GM23338 (cell line): ENCODE results near the gene CTXN1. TPM values are rescaled to one million over a fixed set of nuclear protein-coding genes. Genes with fewer than 3 reads are reported as not detected.
A peak's percentile ranks its signal among the peaks of the same experiment; 100 is the strongest.

Source experiments
- ATAC-seq: fragments of 200-7000 bp; cut with Tn5 transposase; 3 replicates; pipeline ENCODE4 v1.9.1; 2020
- DNase-seq: peaks from one replicate; pipeline ENCODE4 v3.0.0-alpha.2; 2015; ENCODE audit warnings: low spot score
- H2AFZ ChIP-seq: fragments of 200-600 bp; sonication (generic); 2 replicates; pipeline ENCODE4 v1.8.0; 2016; ENCODE audit warnings: antibody characterized with exemption, mild to moderate bottlenecking, moderate library complexity
- H3F3A ChIP-seq: fragments of 200-600 bp; sonication (generic); replicated peaks from 2 replicates; pipeline ENCODE4 v1.8.0; 2017; ENCODE audit warnings: antibody characterized with exemption, mixed run types, low read depth
- H3K27ac ChIP-seq: fragments of 200-600 bp; sonication (generic); 2 replicates; pipeline ENCODE4 v1.6.1; 2016; ENCODE audit warnings: low read depth
- H3K27me3 ChIP-seq: fragments of 200-600 bp; sonication (generic); 2 replicates; pipeline ENCODE4 v1.8.0; 2016; ENCODE audit warnings: mild to moderate bottlenecking, mixed run types, moderate library complexity; ENCODE audit not compliant: insufficient read depth
- H3K36me3 ChIP-seq: fragments of 200-600 bp; sonication (generic); 2 replicates; pipeline ENCODE4 v1.8.0; 2016; ENCODE audit warnings: mild to moderate bottlenecking; ENCODE audit not compliant: insufficient read depth
- H3K4me1 ChIP-seq: fragments of 200-600 bp; sonication (generic); 2 replicates; pipeline ENCODE4 v1.8.0; 2016; ENCODE audit warnings: mild to moderate bottlenecking, moderate library complexity; ENCODE audit not compliant: insufficient read depth
- H3K4me2 ChIP-seq: fragments of 200-600 bp; sonication (generic); 2 replicates; pipeline ENCODE4 v1.7.1; 2017; ENCODE audit warnings: mixed run types
- H3K4me3 ChIP-seq: fragments of 200-600 bp; sonication (generic); 2 replicates; pipeline ENCODE4 v1.6.1; 2016; ENCODE audit warnings: mixed run types
- H3K79me2 ChIP-seq: fragments of 200-600 bp; sonication (generic); replicated peaks from 2 replicates; pipeline ENCODE4 v1.8.0; 2017; ENCODE audit warnings: mild to moderate bottlenecking; ENCODE audit not compliant: insufficient read depth
- H3K9me2 ChIP-seq: fragments of 200-600 bp; sonication (generic); 2 replicates; pipeline ENCODE4 v1.8.0; 2017; ENCODE audit not compliant: insufficient read depth
- H4K20me1 ChIP-seq: fragments of 200-600 bp; sonication (generic); replicated peaks from 2 replicates; pipeline ENCODE4 v1.8.0; 2017; ENCODE audit warnings: mild to moderate bottlenecking; ENCODE audit not compliant: insufficient read depth
- H3K27ac Mint-ChIP-seq: 2 replicates; pipeline ENCODE4 v1.8.0; 2020; ENCODE audit warnings: inconsistent platforms, mild to moderate bottlenecking, moderate library complexity, mixed read lengths
- H3K27me3 Mint-ChIP-seq: 3 replicates; pipeline ENCODE4 v1.8.0; 2022; ENCODE audit warnings: low read depth, mild to moderate bottlenecking, moderate library complexity, mixed read lengths, inconsistent platforms; ENCODE audit not compliant: insufficient read depth, poor library complexity
- H3K36me3 Mint-ChIP-seq: 3 replicates; pipeline ENCODE4 v1.8.0; 2021; ENCODE audit warnings: low read depth, mild to moderate bottlenecking, inconsistent platforms, moderate library complexity, mixed read lengths
- H3K4me1 Mint-ChIP-seq: 3 replicates; pipeline ENCODE4 v1.8.0; 2020; ENCODE audit warnings: mild to moderate bottlenecking, inconsistent platforms, mixed read lengths
- H3K4me3 Mint-ChIP-seq: 3 replicates; pipeline ENCODE4 v1.8.0; 2021; ENCODE audit warnings: moderate library complexity, mild to moderate bottlenecking, inconsistent platforms, mixed read lengths
- H3K9me3 Mint-ChIP-seq: 3 replicates; pipeline ENCODE4 v1.8.0; 2020; ENCODE audit warnings: moderate library complexity, mild to moderate bottlenecking, inconsistent platforms, mixed read lengths
- CREB1 ChIP-seq: fragments of 250-450 bp; sonication (Bioruptor Pico); IDR thresholded peaks from 2 replicates; pipeline ENCODE4 v1.5.0; 2020; ENCODE audit warnings: low read depth, mild to moderate bottlenecking, moderate library complexity
- CTCF ChIP-seq, 2 experiments: fragments of 200-600 bp in 1 of 2; sonication (generic) in 1 of 2; conservative IDR thresholded peaks; 2 replicates each; pipeline versions ENCODE4 v1.5.1 to v1.6.1; 2016 to 2017; ENCODE audit warnings: antibody characterized with exemption in 2 of 2, low read depth in 2 of 2, mild to moderate bottlenecking in 2 of 2, moderate library complexity in 1 of 2
- EZH2 ChIP-seq: fragments of 200-600 bp; sonication (generic); IDR thresholded peaks from one replicate; pipeline ENCODE4 v1.8.0; 2017; ENCODE audit warnings: antibody characterized with exemption, mild to moderate bottlenecking, low read depth; ENCODE audit not compliant: unreplicated experiment
- EZH2phosphoT487 ChIP-seq: fragments of 200-600 bp; sonication (generic); IDR thresholded peaks from one replicate; pipeline ENCODE4 v1.8.1; 2018; ENCODE audit warnings: antibody characterized with exemption; ENCODE audit not compliant: unreplicated experiment
- JUNB ChIP-seq: IDR thresholded peaks from one replicate; pipeline ENCODE4 v1.6.1; 2016; ENCODE audit warnings: antibody characterized with exemption; ENCODE audit not compliant: unreplicated experiment
- NANOG ChIP-seq: IDR thresholded peaks from 2 replicates; pipeline ENCODE4 v1.6.1; 2016; ENCODE audit warnings: antibody characterized with exemption, borderline replicate concordance
- POLR2AphosphoS5 ChIP-seq: IDR thresholded peaks from 2 replicates; pipeline ENCODE4 v1.6.1; 2016; ENCODE audit warnings: antibody characterized with exemption, low read depth
- STAT1 ChIP-seq: IDR thresholded peaks from one replicate; pipeline ENCODE4 v1.6.1; 2016; ENCODE audit warnings: antibody characterized with exemption; ENCODE audit not compliant: unreplicated experiment
- ZNF114 ChIP-seq: fragments of 250-450 bp; sonication (Bioruptor Pico); IDR thresholded peaks from 2 replicates; pipeline ENCODE4 v1.5.0; 2020; ENCODE audit warnings: mild to moderate bottlenecking, moderate library complexity
- ZNF462 ChIP-seq: fragments of 250-450 bp; sonication (Bioruptor Pico); IDR thresholded peaks from 2 replicates; pipeline ENCODE4 v1.5.0; 2020; ENCODE audit warnings: mild to moderate bottlenecking, moderate library complexity
- polyA plus RNA-seq: library from polyadenylated mRNA; unstranded; fragments of >200 nt; fragmentation: Nextera tagmentation; extraction: Ambion mirVana; gene quantifications from 2 replicates; pipeline ENCODE4 v1.2.1, GENCODE V29; 2016
- total RNA-seq: library from RNA; depleted of rRNA; stranded (reverse); fragments of >200 nt; shearing (Covaris generic); gene quantifications from 2 replicates; pipeline ENCODE4 v1.2.3, GENCODE V29; 2014

CTXN1 gene
- total and polyA plus RNA-seq, 2 experiments from 2014 or later, result 22.5 to 52.4 TPM

- peak overlapping the region; percentile 58 for H3K4me3 Mint-ChIP-seq
- Histone ChIP-seq H3K79me2 (no peaks in the 10 kb centered on the region), H3K27me3 (peaks cover 57% of the 10 kb centered on the region), H3K36me3 (no peaks in the 10 kb centered on the region), H4K20me1 (peaks cover 5% of the 10 kb centered on the region; the same call in 1 of the 2 replicates), H3F3A (peaks cover 16% of the 10 kb centered on the region; the same call in 1 of the 2 replicates), H3K27ac (no peak overlapping the region), H3K4me1 (no peaks in the 10 kb centered on the region; the same call in 1 of the 2 replicates), H3K4me3 (peak overlapping the region; percentile 64), H3K4me2 (peak overlapping the region; percentile 91), H3K9me2 (no peaks in the 10 kb centered on the region), H2AFZ (peak overlapping the region; percentile 88)
- peaks cover 12% of the 10 kb centered on the region for H3K4me1 Mint-ChIP-seq
- peaks cover 52% of the 10 kb centered on the region for H3K27me3 Mint-ChIP-seq
- no peak overlapping the region for H3K27ac Mint-ChIP-seq
- peaks cover 2% of the 10 kb centered on the region; the same call in 1 of the 3 replicates for H3K9me3 Mint-ChIP-seq
- DNase-seq, result no peak
- no peak for ATAC-seq
- H3K36me3 Mint-ChIP-seq, result peaks cover 16% of the 10 kb centered on the region
- TF ChIP-seq POLR2AphosphoS5, result 0 out of 2 replicates have a peak, but pooled peaks have one; percentile 3
- no peak for TF ChIP-seq EZH2
- TF ChIP-seq JUNB, result no peak
Observed at GRCh38 chr19:7915250-7916102, 10.5 kb downstream of the CTXN1 start.

- Histone ChIP-seq H2AFZ (no peak within 1 kb of the TSS), H3K4me1 (no peaks in the 10 kb centered on the region; the same call in 1 of the 2 replicates), H3K4me3 (peak within 1 kb of the TSS; percentile 64), H3K79me2 (no peaks in the 10 kb centered on the region), H3K9me2 (no peaks in the 10 kb centered on the region), H3K27me3 (peaks cover 57% of the 10 kb centered on the region), H3F3A (peaks cover 13% of the 10 kb centered on the region; the same call in 1 of the 2 replicates), H3K27ac (no peak within 1 kb of the TSS), H3K4me2 (peak within 1 kb of the TSS; percentile 91), H3K36me3 (no peaks in the 10 kb centered on the region), H4K20me1 (peaks cover 5% of the 10 kb centered on the region; the same call in 1 of the 2 replicates)
- TF ChIP-seq CREB1 (CRISPR knock-in tag) (no peak), ZNF114 (CRISPR knock-in tag) (no peak), CTCF (conservative IDR thresholded peaks at IDR 0.05; ENCODE audit: low read depth in 2 of 2) (no peak), EZH2phosphoT487 (no peak), POLR2AphosphoS5 (no peak; the same call in 1 of the 2 replicates), EZH2 (no peak), STAT1 (no peak), NANOG (no peak), ZNF462 (no peak)
- ATAC-seq (no peak), DNase-seq (no peak)
- Mint-ChIP-seq H3K4me1 (peaks cover 8% of the 10 kb centered on the region), H3K9me3 (peaks cover 2% of the 10 kb centered on the region; the same call in 1 of the 3 replicates), H3K27me3 (peaks cover 48% of the 10 kb centered on the region), H3K4me3 (peak within 1 kb of the TSS; percentile 58), H3K27ac (no peak within 1 kb of the TSS), H3K36me3 (peaks cover 17% of the 10 kb centered on the region)
Observed at GRCh38 chr19:7914598-7915045, 11.3 kb downstream of the CTXN1 start, which contains the start of gene TGFBR3L. Gene TGFBR3L (plus strand): TSS chr19:7914830.
